ENCODE results near the gene UBR3.
"Not testable (repeated sequence)": the region's sequence is repeated elsewhere in the genome, so short reads cannot be mapped to it uniquely, and the experiment has no call there.

UBR3 gene

GRCh38 chr2:169862816-169863215 is 35.6 kb downstream of the UBR3 start:
- no peak overlapping the region for H3K4me3 ChIP-seq (replicated peaks; ENCODE audit: low read depth, low read length)
- DNase-seq (ENCODE audit: low read depth), result no peak
- TF ChIP-seq, protein P1, sequence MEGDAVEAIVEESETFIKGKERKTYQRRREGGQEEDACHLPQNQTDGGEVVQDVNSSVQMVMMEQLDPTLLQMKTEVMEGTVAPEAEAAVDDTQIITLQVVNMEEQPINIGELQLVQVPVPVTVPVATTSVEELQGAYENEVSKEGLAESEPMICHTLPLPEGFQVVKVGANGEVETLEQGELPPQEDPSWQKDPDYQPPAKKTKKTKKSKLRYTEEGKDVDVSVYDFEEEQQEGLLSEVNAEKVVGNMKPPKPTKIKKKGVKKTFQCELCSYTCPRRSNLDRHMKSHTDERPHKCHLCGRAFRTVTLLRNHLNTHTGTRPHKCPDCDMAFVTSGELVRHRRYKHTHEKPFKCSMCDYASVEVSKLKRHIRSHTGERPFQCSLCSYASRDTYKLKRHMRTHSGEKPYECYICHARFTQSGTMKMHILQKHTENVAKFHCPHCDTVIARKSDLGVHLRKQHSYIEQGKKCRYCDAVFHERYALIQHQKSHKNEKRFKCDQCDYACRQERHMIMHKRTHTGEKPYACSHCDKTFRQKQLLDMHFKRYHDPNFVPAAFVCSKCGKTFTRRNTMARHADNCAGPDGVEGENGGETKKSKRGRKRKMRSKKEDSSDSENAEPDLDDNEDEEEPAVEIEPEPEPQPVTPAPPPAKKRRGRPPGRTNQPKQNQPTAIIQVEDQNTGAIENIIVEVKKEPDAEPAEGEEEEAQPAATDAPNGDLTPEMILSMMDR (IDR thresholded peaks at IDR 0.05; ENCODE audit: low read length, missing control alignments), result no peak

DNA sequence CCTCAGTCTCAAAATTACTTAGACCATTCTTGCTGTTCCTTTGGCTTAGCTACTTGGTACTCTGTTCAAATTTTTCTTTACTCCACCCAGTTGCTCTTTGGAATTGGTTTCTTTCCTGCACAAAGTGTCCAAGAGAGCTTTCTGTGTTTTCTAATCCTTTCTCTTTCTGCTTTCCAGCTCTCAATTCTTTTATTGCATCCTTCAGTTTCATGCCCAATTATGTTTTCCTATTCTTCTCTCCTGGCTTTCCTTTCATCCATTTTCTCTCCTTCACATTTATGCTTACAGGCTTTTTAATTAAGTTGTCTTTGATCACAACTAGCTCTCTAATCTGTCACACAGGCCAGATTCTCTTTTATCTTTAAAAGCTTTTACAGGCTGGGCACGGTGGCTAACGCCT is 38.2 kb downstream of the UBR3 start:
- no peak overlapping the region for H3K4me3 ChIP-seq (replicated peaks; ENCODE audit: low read depth, low read length)
- TF ChIP-seq, protein P1 (IDR thresholded peaks at IDR 0.05; ENCODE audit: low read length, missing control alignments), result no peak
- no peak for DNase-seq (ENCODE audit: low read depth)

GRCh38 chr2:169866230-169866629 is 39.0 kb downstream of the UBR3 start:
- H3K4me3 ChIP-seq (replicated peaks; ENCODE audit: low read depth, low read length); DNase-seq (ENCODE audit: low read depth): not testable (repeated sequence)

DNA sequence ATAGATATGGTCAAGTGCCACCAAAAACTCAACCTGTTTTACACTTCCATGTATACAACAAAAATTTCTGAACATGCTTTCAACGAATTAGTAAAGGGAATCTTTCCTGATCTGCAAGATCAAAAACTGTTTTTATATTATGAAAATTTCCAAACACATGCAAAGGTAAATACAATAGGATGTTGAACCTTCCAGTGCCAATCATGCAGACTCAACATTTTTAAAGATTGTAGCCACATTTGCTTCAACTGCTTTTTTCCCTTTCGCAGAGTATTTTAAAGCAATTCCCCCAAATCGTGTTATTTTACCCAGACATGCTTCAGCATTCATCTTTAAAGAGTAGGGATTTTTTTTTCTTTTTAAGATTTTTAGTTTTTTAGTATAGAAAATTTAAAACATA is 40.3 kb downstream of the UBR3 start:
- TF ChIP-seq, protein P1 (IDR thresholded peaks at IDR 0.05; ENCODE audit: low read length, missing control alignments), result no peak
- H3K4me3 ChIP-seq (replicated peaks; ENCODE audit: low read depth, low read length), result no peak overlapping the region
- DNase-seq (ENCODE audit: low read depth), result no peak

GRCh38 chr2:169868951-169869350 is 41.7 kb downstream of the UBR3 start:
- TF ChIP-seq, protein P1 (IDR thresholded peaks at IDR 0.05; ENCODE audit: low read length, missing control alignments), result no peak
- no peak overlapping the region for H3K4me3 ChIP-seq (replicated peaks; ENCODE audit: low read depth, low read length)
- DNase-seq (ENCODE audit: low read depth), result no peak

DNA sequence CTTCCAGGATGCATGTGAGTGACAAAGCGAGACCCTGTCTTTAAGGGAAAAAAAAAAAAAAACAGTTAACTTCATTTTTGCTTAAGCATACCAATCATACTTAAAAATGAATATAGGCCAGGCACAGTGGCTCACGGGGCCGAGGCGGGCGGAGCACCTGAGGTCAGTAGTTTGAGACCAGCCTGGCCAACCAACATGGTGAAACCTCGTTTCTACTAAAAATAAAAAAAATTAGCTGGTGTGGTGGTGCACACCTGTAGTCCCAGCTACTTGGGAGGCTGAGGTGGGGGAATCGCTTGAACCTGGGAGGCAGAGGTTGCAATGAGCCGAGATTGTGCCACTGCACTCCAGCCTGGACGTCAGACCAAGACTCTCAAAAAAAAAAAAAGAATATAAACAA is 44.1 kb downstream of the UBR3 start:
- DNase-seq (ENCODE audit: low read depth); H3K4me3 ChIP-seq (replicated peaks; ENCODE audit: low read depth, low read length): not testable (repeated sequence)

GRCh38 chr2:169871994-169872393 is 44.7 kb downstream of the UBR3 start:
- DNase-seq (ENCODE audit: low read depth), result no peak
- TF ChIP-seq, protein P1 (IDR thresholded peaks at IDR 0.05; ENCODE audit: low read length, missing control alignments), result no peak
- H3K4me3 ChIP-seq (replicated peaks; ENCODE audit: low read depth, low read length), result no peak overlapping the region

DNA sequence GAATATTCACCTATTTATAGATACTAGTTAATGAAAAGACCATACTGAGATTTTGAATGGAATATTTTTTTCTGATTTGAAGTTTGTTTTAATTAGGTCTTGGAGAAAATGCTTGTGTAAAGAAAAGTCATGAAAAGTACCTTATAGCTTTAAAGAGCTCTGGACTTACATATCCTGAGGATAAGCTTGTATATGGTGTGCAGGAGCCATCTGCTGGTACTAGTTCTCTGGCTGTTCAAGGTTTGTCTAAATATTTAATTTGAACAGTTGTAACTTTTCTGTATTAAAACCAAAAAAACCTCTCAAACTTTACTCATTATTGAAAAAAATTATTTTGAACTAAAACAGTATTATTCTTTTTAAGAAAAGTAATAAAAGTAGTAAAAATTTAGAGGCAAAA is 50.1 kb downstream of the UBR3 start:
- DNase-seq (ENCODE audit: low read depth), result peak; percentile 60
- TF ChIP-seq, protein P1 (IDR thresholded peaks at IDR 0.05; ENCODE audit: low read length, missing control alignments), result peak; percentile 42
- H3K4me3 ChIP-seq (replicated peaks; ENCODE audit: low read depth, low read length), result no peak overlapping the region
